Measurements from ENCODE around the gene HDAC1.
A peak's percentile ranks its signal among the peaks of the same experiment; 100 is the strongest.

The HDAC1 gene

DNA sequence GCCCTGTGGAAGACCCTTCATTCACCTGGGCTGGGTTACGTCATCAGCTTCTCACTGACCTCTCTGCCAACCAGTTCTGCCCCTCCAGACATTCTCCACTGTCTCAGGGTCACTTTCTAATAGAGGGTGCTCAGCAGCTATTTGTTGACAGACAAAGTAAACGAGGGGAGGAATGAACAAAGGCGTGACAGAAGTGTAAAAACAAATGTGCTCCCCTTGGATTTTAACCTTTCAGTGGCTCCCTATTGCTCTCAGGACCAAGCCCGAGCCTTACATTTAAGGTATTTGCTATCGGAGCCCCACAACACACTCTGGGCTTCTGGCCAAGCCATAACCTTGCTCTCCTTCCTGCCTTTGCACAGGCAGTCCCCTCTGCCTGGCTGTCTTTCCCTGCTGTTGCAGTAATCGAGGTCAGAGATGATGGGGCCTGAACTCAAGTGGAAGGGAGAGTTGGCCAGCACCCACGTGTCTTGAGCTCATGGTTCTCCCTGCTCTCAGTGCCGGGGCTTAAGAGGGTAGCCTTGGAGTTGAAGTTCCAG, 53.5 kb downstream of the HDAC1 start:
- H3K79me2 ChIP-seq (ENCODE audit: insufficient read depth, low read depth), result no peaks in the 10 kb centered on the region
- no peak overlapping the region for H3K27ac ChIP-seq
- no peak overlapping the region for H3K9ac ChIP-seq
- H3K36me3 ChIP-seq (ENCODE audit: insufficient read depth), result no peaks in the 10 kb centered on the region
- no peak overlapping the region for H3K4me3 ChIP-seq (IDR thresholded peaks at IDR 0.05; ENCODE audit: insufficient read depth, low read depth, low read length)
- no peak overlapping the region for H3K4me2 ChIP-seq
- no peaks in the 10 kb centered on the region for H4K20me1 ChIP-seq (ENCODE audit: insufficient read depth)
- no peak overlapping the region for H2AFZ ChIP-seq (ENCODE audit: low read depth)
- H3K27me3 ChIP-seq (ENCODE audit: insufficient read depth, low read depth), result no peaks in the 10 kb centered on the region
- peaks cover 13% of the 10 kb centered on the region for H3K4me1 ChIP-seq (ENCODE audit: low read depth, poor library complexity, severe bottlenecking)
- TF ChIP-seq, protein P1, sequence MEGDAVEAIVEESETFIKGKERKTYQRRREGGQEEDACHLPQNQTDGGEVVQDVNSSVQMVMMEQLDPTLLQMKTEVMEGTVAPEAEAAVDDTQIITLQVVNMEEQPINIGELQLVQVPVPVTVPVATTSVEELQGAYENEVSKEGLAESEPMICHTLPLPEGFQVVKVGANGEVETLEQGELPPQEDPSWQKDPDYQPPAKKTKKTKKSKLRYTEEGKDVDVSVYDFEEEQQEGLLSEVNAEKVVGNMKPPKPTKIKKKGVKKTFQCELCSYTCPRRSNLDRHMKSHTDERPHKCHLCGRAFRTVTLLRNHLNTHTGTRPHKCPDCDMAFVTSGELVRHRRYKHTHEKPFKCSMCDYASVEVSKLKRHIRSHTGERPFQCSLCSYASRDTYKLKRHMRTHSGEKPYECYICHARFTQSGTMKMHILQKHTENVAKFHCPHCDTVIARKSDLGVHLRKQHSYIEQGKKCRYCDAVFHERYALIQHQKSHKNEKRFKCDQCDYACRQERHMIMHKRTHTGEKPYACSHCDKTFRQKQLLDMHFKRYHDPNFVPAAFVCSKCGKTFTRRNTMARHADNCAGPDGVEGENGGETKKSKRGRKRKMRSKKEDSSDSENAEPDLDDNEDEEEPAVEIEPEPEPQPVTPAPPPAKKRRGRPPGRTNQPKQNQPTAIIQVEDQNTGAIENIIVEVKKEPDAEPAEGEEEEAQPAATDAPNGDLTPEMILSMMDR (conservative IDR thresholded peaks at IDR 0.05; ENCODE audit: low read depth, low read length), result no peak

DNA sequence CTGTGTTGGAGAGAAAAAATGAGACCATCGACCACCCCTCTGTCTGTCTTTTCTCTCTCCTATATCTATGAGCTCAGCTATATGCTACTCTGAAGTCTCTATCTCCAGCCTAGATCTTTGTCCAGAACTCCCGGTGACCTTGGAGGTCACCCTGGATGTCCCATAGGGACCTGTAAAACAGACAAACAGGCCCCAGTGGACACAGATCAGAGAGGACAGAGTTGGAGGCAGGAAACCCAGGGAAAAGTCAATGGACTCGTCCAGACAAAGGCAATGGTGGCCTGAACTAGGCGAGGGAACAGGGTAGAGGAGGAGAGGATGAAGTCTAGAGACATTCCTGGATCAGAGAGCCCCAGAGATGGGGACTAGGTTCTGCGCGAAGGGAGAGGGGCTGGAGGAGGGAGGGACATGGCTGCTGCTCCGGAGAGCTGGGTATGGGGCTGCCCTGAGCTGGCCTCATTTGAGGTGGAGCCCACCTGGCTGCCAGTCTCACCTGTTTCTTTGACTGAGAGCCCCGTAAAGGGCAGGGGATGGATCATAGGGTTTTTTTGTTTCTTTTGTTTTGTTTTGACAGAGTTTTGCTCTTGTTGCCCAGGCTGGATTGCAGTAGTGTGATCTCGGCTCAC, 54.8 kb downstream of the HDAC1 start:
- H3K4me2 ChIP-seq, result no peak overlapping the region
- H3K9ac ChIP-seq, result no peak overlapping the region
- H3K4me3 ChIP-seq (IDR thresholded peaks at IDR 0.05; ENCODE audit: insufficient read depth, low read depth, low read length), result no peak overlapping the region
- no peaks in the 10 kb centered on the region for H3K36me3 ChIP-seq (ENCODE audit: insufficient read depth)
- H3K27ac ChIP-seq, result no peak overlapping the region
- no peaks in the 10 kb centered on the region for H4K20me1 ChIP-seq (ENCODE audit: insufficient read depth)
- no peaks in the 10 kb centered on the region for H3K27me3 ChIP-seq (ENCODE audit: insufficient read depth, low read depth)
- H2AFZ ChIP-seq (ENCODE audit: low read depth), result no peak overlapping the region
- H3K79me2 ChIP-seq (ENCODE audit: insufficient read depth, low read depth), result no peaks in the 10 kb centered on the region
- H3K4me1 ChIP-seq (ENCODE audit: low read depth, poor library complexity, severe bottlenecking), result peaks cover 18% of the 10 kb centered on the region
- TF ChIP-seq, protein P1 (conservative IDR thresholded peaks at IDR 0.05; ENCODE audit: low read depth, low read length), result no peak

DNA sequence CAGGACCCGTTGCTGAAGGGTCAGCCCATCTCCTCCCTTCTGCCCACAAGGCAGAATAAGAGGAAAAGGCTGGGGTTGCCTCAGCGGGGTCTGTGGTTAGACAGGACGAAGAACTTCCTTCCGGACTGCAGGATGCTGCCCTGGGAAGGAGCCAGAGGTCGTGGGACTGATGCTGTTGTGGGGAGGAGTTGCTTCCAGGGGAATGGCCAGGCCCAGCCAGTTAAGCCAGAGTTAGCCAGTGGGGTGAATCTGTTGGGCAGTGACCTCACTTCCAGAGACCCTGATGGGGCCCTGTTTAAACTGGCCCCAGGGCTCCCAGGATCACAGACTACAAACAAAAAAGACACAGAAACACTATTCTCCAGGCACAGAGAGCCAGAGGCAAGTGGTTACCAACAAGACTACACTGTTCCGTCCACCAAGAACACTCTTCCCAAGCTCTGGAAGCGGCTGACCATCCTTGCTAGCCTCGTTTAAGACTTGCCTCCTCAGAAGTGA, 57.4 kb downstream of the HDAC1 start:
- H3K4me1 ChIP-seq (ENCODE audit: low read depth, poor library complexity, severe bottlenecking), result peaks cover 13% of the 10 kb centered on the region
- H2AFZ ChIP-seq (ENCODE audit: low read depth), result no peak overlapping the region
- no peak overlapping the region for H3K4me3 ChIP-seq (IDR thresholded peaks at IDR 0.05; ENCODE audit: insufficient read depth, low read depth, low read length)
- TF ChIP-seq, protein P1 (conservative IDR thresholded peaks at IDR 0.05; ENCODE audit: low read depth, low read length), result no peak
- H3K79me2 ChIP-seq (ENCODE audit: insufficient read depth, low read depth), result no peaks in the 10 kb centered on the region
- no peak overlapping the region for H3K4me2 ChIP-seq
- H4K20me1 ChIP-seq (ENCODE audit: insufficient read depth), result no peaks in the 10 kb centered on the region
- no peak overlapping the region for H3K9ac ChIP-seq
- H3K36me3 ChIP-seq (ENCODE audit: insufficient read depth), result no peaks in the 10 kb centered on the region
- H3K27me3 ChIP-seq (ENCODE audit: insufficient read depth, low read depth), result no peaks in the 10 kb centered on the region
- no peak overlapping the region for H3K27ac ChIP-seq

DNA sequence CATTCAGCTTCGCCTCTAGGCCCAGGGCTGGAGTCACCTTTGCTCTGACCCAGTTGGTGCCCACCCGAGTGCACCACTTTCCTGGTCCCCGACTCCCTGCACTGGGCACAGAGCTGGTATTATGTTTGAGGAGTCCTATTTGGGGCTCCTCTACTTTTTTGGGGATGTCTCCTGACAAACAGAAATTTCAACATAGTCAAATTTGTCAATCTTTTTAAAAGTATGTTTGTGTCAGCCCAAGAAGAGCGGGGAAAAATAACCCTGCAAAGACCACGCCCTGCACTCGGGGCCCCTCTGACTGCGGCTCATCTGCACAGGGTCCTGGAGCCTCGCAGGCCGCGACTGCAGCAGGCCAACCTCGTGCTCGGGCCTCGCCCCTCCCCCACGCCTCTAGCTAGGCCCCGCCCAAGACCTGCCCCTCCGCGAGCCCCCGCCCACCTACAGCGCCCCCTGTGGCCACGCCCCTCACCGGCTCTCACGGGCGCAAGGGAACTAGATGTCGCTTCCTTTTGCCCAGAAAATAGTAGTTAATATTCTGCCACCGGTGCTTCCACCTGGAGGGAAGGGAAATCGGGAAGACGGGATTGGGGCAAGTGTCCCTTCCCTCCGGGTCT, 59.0 kb downstream of the HDAC1 start:
- Histone ChIP-seq H2AFZ (ENCODE audit: low read depth) (peak overlapping the region; percentile 62; the same call in 1 of the 2 replicates), H3K36me3 (ENCODE audit: insufficient read depth) (no peaks in the 10 kb centered on the region), H3K4me3 (IDR thresholded peaks at IDR 0.05; ENCODE audit: insufficient read depth, low read depth, low read length) (no peak overlapping the region), H3K4me2 (no peak overlapping the region), H3K27me3 (ENCODE audit: insufficient read depth, low read depth) (no peaks in the 10 kb centered on the region), H3K4me1 (ENCODE audit: low read depth, poor library complexity, severe bottlenecking) (peaks cover 13% of the 10 kb centered on the region), H3K27ac (peak overlapping the region; percentile 6; the same call in 1 of the 2 replicates), H3K9ac (peak overlapping the region; percentile 19; the same call in 1 of the 2 replicates), H4K20me1 (ENCODE audit: insufficient read depth) (no peaks in the 10 kb centered on the region), H3K79me2 (ENCODE audit: insufficient read depth, low read depth) (no peaks in the 10 kb centered on the region)
- TF ChIP-seq, protein P1 (conservative IDR thresholded peaks at IDR 0.05; ENCODE audit: low read depth, low read length), result peak; percentile 75

Measured in KMS-11 (cell line).